Type B pancreatic cell (in vitro differentiated cells): ENCODE measurements around the gene UMAD1. TPM values are rescaled to one million over a fixed set of nuclear protein-coding genes. Genes with fewer than 3 reads are reported as not detected.
A peak's percentile ranks its signal among the peaks of the same experiment; 100 is the strongest.
"Not testable (repeated sequence)": the region's sequence is repeated elsewhere in the genome, so short reads cannot be mapped to it uniquely, and the experiment has no call there.

Source experiments
- DNase-seq: peaks from one replicate; pipeline ENCODE4 v3.0.0; 2021; ENCODE audit warnings: mixed read lengths; ENCODE audit not compliant: unreplicated experiment; ENCODE audit errors: extremely low spot score
- H3K27ac Mint-ChIP-seq: 2 replicates; pipeline ENCODE4 v1.8.0; 2021; ENCODE audit warnings: mild to moderate bottlenecking, mixed read lengths
- H3K27me3 Mint-ChIP-seq: 2 replicates; pipeline ENCODE4 v1.8.0; 2021; ENCODE audit warnings: mixed read lengths
- H3K36me3 Mint-ChIP-seq: 2 replicates; pipeline ENCODE4 v1.8.0; 2021; ENCODE audit warnings: mixed read lengths
- H3K4me1 Mint-ChIP-seq: one replicate; pipeline ENCODE4 v1.8.0; 2021; ENCODE audit warnings: mixed read lengths; ENCODE audit not compliant: unreplicated experiment
- H3K4me3 Mint-ChIP-seq: 2 replicates; pipeline ENCODE4 v1.8.0; 2021; ENCODE audit warnings: mild to moderate bottlenecking, mixed read lengths
- H3K9me3 Mint-ChIP-seq: 2 replicates; pipeline ENCODE4 v1.8.0; 2021; ENCODE audit warnings: mixed read lengths
- CTCF ChIP-seq: fragments of 200-600 bp; sonication (generic); conservative IDR thresholded peaks from 2 replicates; pipeline ENCODE4 v1.5.0; 2021; ENCODE audit warnings: antibody characterized with exemption, mild to moderate bottlenecking
- total RNA-seq: library from RNA; stranded (reverse); gene quantifications from 2 replicates; pipeline ENCODE4 v1.2.1, GENCODE V29; 2021; ENCODE audit warnings: low replicate concordance

Gene UMAD1
- total RNA-seq, 1 donor from 2014 or later: 9.0 TPM

GRCh38 chr7:7672545-7673239 lies 32.1 kb downstream of the UMAD1 start:
- Mint-ChIP-seq H3K27me3 (no peaks in the 10 kb centered on the region), H3K9me3 (peaks cover 5% of the 10 kb centered on the region), H3K27ac (no peak overlapping the region), H3K4me3 (no peak overlapping the region), H3K4me1 (peaks cover 4% of the 10 kb centered on the region), H3K36me3 (peaks cover 14% of the 10 kb centered on the region)
- DNase-seq: no peak
- no peak for TF ChIP-seq CTCF

DNA sequence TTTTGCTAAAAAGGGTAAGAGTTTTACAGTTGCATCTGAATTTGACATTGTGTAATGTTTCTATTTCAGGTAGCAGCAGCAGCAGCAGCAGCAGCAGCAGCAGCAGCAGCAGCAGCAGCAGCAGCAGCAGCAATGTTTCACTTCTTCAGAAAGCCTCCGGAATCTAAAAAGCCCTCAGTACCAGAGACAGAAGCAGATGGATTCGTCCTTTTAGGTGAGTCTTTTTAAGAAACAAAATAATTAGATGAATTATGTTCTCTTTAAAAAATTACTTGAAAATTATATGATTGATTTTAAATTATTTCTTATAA lies 32.6 kb downstream of the UMAD1 start:
- TF ChIP-seq CTCF: no peak
- H3K36me3 Mint-ChIP-seq: peaks cover 18% of the 10 kb centered on the region
- H3K27me3 Mint-ChIP-seq: no peaks in the 10 kb centered on the region

GRCh38 chr7:7675686-7676085 lies 35.1 kb downstream of the UMAD1 start:
- no peak for DNase-seq

More for the DNA sequence above, 32.6 kb downstream of the UMAD1 start:
- H3K9me3 Mint-ChIP-seq: peaks cover 5% of the 10 kb centered on the region
- peaks cover 4% of the 10 kb centered on the region for H3K4me1 Mint-ChIP-seq
- H3K27ac Mint-ChIP-seq: no peak overlapping the region
- DNase-seq: no peak
- H3K4me3 Mint-ChIP-seq: no peak overlapping the region

DNA sequence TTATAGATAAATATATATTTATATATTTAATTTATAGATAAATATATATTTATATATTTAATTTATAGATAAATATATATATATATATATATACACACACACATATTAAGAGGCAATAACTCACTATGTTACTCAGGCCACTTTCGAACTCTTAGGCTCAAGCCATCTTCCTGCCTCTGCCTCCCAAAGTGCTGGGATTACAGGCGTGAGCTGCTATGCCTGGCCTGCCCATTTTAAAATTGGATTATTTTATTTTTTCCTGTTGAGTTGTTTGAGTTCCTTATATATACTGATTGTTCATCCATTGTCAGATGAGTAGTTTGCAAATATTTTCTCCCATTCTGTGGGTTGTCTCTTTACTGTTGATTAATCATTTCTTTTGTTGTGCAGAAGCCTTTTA lies 39.1 kb downstream of the UMAD1 start:
- H3K9me3 Mint-ChIP-seq, H3K27me3 Mint-ChIP-seq, H3K4me3 Mint-ChIP-seq, DNase-seq: not testable (repeated sequence)
- peaks cover 12% of the 10 kb centered on the region for H3K4me1 Mint-ChIP-seq
- peak overlapping the region; percentile 4 for H3K27ac Mint-ChIP-seq
- peaks cover 15% of the 10 kb centered on the region for H3K36me3 Mint-ChIP-seq

More at GRCh38 chr7:7675686-7676085, 35.1 kb downstream of the UMAD1 start:
- Mint-ChIP-seq H3K27me3 (no peaks in the 10 kb centered on the region), H3K36me3 (peaks cover 18% of the 10 kb centered on the region), H3K4me3 (no peak overlapping the region), H3K27ac (no peak overlapping the region), H3K9me3 (peaks cover 3% of the 10 kb centered on the region), H3K4me1 (peaks cover 9% of the 10 kb centered on the region)
- TF ChIP-seq CTCF: no peak

- Mint-ChIP-seq H3K36me3 (peaks cover 12% of the 10 kb centered on the region), H3K4me1 (peaks cover 12% of the 10 kb centered on the region), H3K27me3 (no peaks in the 10 kb centered on the region), H3K4me3 (peak overlapping the region; percentile 62), H3K27ac (peak overlapping the region; percentile 64), H3K9me3 (peaks cover 3% of the 10 kb centered on the region)
- peak; percentile 68 for TF ChIP-seq CTCF
- DNase-seq: no peak
These were observed 40.8 kb downstream of the UMAD1 start for GRCh38 chr7:7681191-7681935.

GRCh38 chr7:7681936-7682329 lies 41.4 kb downstream of the UMAD1 start:
- no peak overlapping the region for H3K4me3 Mint-ChIP-seq
- DNase-seq: no peak
- H3K4me1 Mint-ChIP-seq: peaks cover 16% of the 10 kb centered on the region
- peak overlapping the region; percentile 64 for H3K27ac Mint-ChIP-seq
- no peaks in the 10 kb centered on the region for H3K27me3 Mint-ChIP-seq
- H3K9me3 Mint-ChIP-seq: peaks cover 3% of the 10 kb centered on the region
- TF ChIP-seq CTCF: no peak
- H3K36me3 Mint-ChIP-seq: peaks cover 12% of the 10 kb centered on the region
